Left kidney (tissue), 8 donors: ENCODE data around the gene PLA2G2F. TPM values are rescaled to one million over a fixed set of nuclear protein-coding genes. Genes with fewer than 3 reads are reported as not detected.

Source experiments
- DNase-seq: peaks from one replicate; pipeline ENCODE4 v3.0.0-alpha.2; 2013
- long read RNA-seq, 8 donors: transcript quantifications; one replicate each; lab custom pipeline, GENCODE V29; 2026
- polyA plus RNA-seq: library from polyadenylated mRNA; unstranded; fragments of 120-200 nt; gene quantifications from one replicate; pipeline ENCODE4 v1.2.1, GENCODE V29; 2013; ENCODE audit not compliant: insufficient read length

The PLA2G2F gene, protein sequence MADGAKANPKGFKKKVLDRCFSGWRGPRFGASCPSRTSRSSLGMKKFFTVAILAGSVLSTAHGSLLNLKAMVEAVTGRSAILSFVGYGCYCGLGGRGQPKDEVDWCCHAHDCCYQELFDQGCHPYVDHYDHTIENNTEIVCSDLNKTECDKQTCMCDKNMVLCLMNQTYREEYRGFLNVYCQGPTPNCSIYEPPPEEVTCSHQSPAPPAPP
- 0.37 TPM for polyA plus RNA-seq
- long read RNA-seq, donor 1, full-length matches to known transcripts, result 1 of 1 reads
- long read RNA-seq, donor 1, partial matches to known transcripts, result 0 of 1 reads
- long read RNA-seq, donor 1, other reads (novel, unspliced or antisense), result 0 of 1 reads
- long read RNA-seq, donor 2, result 0 reads
- long read RNA-seq, donor 3, result 0 reads
- long read RNA-seq, donor 4, result 0 reads
- long read RNA-seq, donor 5, result 0 reads
- long read RNA-seq, donor 6, partial matches to known transcripts, result 0 of 1 reads
- long read RNA-seq, donor 6, other reads (novel, unspliced or antisense), result 0 of 1 reads
- long read RNA-seq, donor 7, result 0 reads
- long read RNA-seq, donor 8, partial matches to known transcripts, result 0 of 1 reads
- long read RNA-seq, donor 8, other reads (novel, unspliced or antisense), result 0 of 1 reads

DNA sequence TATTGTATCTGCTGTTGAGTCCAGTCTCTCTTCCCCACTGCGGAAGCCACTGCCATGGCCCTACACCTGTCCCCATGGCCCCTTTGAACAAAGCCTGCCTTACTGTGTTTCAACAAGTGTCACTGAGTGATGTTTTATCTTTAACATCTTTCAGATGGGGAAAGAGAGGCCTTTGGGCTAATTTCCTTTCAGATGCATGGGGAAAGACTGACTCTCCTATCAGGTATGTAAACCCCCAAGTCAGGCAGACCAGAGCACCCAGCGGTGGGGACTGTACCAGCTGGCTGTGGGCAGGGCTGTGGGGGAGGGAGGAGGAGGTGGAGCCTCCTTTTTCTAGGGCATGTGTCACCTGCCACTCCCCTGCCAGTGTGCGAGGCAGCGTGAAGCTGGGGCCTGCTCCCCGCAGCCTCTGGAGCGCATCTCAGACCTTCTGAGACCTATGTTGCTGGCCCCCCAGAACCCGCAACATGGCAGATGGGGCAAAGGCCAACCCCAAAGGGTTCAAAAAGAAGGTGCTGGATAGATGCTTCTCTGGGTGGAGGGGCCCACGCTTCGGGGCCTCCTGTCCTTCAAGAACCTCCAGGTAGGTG lies at the start of gene PLA2G2F:
Gene PLA2G2F (plus strand): TSS at position 363 of the 590 bp plus-strand sequence. CDS start 105 bp downstream, at position 468.
- DNase-seq, result no peak

- no peak for DNase-seq
Measured at GRCh38 chr1:20089328-20090077, 49.6 kb upstream of the PLA2G2F start.

DNA sequence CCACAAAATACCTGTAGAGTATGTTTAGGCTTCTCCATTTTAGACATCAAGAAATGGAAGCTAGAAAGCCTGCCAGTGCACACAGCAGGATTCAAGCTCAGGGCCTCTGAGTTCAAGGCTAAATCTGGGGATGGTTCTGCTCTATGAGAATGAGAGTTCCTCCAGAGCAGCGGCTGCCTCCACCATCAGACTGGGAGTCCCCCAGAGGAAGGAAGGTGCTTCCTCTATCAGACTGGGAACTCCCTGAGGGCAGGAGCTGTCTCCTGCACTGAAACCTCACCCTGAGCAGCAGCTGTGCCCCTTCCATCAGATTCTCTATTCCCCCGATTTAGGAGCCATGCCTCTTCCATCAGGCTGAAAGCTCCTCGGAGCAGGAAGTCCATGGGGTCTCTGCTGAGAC lies 49.0 kb upstream of the PLA2G2F start:
- DNase-seq, result no peak

DNA sequence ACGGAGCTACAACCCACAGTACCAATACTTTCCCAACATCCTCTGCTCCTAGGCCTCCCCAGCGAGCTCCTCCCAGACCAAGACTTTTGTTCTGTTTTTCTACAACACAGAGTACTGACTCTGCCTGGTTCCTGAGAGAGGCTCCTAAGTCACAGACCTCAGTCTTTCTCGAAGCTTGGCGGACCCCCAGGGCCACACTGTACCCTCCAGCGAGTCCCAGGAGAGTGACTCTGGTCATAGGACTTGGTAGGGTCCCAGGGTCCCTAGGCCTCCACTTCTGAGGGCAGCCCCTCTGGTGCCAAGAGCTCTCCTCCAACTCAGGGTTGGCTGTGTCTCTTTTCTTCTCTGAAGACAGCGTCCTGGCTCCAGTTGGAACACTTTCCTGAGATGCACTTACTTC lies 48.5 kb upstream of the PLA2G2F start:
- DNase-seq, result no peak

GRCh38 chr1:20093303-20093702 lies 45.8 kb upstream of the PLA2G2F start:
- DNase-seq, result no peak

GRCh38 chr1:20093940-20094391 lies 45.2 kb upstream of the PLA2G2F start:
- no peak for DNase-seq

DNA sequence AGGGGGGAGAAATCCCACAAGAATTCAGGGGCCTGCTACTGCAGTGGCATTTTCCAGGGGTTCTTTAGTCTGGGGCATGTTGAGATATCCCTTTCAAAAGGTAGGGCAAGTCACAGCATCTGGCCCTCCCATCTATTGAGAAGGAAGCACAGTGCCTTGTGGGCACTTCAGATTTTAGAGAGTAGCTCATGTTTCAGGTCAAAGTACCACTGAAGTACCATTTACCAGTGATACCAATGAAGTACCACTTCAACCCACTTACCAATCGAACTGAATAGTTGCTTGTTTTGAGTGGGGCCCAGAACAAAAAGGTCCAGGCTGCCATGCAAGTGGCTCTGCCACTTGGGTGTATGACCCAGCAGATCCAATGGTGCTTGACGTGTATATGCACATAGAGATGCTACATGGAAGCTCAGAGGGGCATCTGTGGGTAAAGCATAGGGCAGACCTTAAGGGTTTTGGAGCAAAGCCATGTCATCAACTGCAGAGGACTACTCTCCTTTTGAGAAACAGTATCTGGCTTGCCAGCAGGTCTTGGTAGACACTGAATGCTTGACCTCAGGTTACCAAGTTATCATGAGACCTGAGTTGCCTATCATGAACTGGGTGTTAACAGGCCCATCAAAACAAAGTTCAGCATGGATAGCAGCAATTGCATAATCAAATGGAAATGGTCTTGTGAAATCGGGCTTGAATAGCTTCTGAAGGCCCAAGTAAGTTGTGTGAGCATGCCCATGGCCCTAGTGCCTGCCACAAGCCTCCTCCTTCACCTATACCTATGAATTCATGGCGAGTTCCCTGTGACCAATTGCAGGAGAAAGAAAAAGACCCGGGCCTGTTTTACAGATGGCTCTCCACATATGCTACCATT lies 43.3 kb upstream of the PLA2G2F start:
- DNase-seq, result no peak

DNA sequence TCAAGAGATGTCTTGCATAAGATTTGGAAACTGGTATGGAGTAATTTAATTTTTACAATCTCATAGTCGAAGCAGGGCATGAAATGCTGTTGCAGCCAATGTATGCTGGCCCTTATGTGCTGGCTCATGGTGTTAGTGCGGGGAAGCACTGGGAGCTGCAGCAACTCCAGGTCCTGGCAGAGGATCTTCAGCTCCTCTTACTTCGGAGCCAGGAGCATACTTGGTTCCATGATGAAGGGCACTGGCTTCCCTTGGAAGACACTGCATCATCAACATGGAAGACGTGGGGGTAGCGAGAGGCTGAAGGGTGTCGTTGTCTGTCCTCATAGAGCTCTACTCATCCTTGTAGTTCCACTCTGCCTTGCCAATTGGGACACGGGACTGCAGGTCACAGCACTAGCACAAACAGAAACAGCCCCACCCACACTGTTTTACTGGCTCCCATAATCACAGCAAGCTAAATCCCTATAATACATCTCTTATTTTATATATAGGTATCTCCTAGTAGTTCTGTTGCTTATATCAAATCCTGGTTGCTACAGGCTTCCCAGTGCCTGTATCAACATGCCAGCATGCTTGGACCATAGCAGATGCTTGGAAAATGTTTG lies 42.2 kb upstream of the PLA2G2F start:
- DNase-seq, result no peak

GRCh38 chr1:20099533-20099932 lies 39.6 kb upstream of the PLA2G2F start:
- no peak for DNase-seq

GRCh38 chr1:20100632-20101355 lies 38.3 kb upstream of the PLA2G2F start:
- DNase-seq, result peak; percentile 28

DNA sequence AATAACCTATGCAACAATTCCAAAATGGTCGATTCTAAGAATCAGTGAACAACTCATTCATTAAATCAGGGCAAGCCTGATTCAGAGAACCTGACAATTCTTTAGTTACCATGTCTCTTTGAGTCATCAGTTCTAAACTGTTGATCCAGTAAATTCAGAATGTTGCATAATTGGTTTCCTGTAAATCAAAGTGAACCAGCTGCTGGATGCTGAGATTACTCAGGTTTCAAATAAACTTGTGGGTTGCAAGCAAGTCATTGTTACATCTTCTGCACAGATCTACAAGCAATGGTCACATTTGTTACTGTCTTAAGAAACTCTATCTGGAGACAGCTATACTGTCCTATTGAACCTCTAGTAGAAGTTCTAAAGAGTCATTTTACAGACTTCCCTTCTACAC lies 36.2 kb upstream of the PLA2G2F start:
- DNase-seq, result no peak

DNA sequence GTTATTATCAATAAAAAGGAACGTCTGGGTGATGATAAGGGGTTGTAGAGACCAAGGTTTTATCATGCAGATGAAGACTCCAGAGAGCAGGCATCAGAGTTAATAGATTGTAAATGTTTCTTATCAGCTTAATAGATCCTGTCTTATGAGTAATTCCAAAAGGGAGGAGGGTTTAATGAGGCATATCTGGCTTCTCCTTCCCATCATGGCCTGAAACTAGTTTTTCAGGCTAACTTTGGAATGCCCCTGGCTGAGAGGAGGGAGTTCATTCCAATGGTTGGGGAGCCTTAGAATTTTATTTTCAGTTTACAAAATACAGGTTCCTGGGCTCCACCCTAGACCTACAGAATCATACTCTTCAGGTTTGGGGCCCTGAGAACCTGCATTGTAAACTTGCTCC lies 33.3 kb upstream of the PLA2G2F start:
- no peak for DNase-seq

GRCh38 chr1:20107351-20107750 lies 31.8 kb upstream of the PLA2G2F start:
- DNase-seq, result no peak

DNA sequence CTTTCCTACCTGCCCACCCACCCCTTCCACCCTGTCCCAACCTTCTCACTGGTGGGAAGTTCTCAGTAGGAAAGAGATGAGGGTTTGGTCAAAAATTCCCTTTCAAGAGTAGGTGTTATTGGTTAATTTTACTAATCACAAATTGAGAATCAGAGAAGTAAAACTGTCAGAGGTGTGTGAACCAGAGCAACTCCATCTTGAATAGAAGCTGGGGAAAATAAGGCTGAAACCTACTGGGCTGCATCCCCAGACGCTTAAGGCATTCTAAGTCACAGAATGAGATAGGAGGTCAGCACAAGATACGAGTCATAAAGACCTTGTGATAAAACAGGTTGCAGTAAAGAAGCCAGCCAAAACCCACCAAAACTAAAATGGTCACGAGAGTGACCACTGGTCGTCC lies 31.3 kb upstream of the PLA2G2F start:
- DNase-seq, result no peak

DNA sequence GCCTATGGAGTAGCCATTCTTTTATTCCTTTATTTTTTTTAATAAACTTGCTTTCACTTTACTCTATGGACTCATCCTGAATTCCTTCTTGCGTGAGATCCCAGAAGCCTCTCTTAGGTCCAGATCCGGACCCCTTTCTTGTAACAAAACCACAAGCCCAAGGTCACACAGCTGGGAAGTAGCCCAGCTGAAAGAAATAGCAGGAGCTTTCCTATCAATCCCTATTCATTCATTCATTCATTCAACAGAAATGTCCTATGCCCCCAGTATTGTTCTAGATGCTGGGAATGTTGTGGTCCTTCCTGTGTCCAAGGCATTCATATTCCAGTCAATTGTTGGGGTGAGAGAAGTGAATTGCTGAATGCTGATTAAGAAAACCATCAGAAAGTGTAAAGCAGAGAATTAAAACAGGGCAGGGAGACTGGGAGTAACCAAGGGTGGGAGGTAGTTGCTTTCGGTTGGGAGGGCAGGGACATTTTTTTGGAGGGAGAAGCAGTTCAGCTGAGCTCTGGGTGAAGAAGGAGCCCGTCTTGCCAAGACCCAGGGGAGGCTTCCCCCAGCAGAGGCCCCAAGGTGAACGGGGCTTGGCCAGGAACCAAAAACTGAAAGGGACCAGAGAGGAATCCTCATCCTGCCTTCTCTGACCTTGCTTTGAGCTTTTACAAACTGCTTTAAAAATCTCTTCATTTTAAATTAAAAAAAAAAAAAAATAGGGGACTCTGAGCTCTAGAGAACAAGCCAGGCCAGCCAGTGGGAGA lies 30.6 kb upstream of the PLA2G2F start:
- DNase-seq, result no peak

GRCh38 chr1:20109223-20109856 lies 29.8 kb upstream of the PLA2G2F start:
- no peak for DNase-seq

- DNase-seq, result no peak
Measured at GRCh38 chr1:20110679-20111078, 28.4 kb upstream of the PLA2G2F start.

DNA sequence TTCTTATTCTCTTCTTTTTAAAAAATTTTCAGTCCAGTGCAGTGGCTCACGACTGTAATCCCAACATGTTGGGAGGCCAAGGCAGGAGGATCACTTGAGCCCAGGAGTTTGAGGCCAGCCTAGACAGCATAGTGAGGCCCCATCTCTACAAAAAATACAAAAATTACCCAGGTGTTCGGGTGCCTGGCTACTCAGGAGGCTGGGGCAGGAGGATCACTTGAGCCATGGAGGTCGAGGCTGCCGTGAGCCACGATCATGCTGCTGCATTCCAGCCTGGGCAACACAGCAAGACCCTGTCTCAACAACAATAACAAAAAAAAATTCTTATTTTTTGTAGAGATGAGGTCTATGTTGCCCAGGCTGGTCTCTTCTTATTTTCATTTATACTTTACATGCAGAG lies 27.7 kb upstream of the PLA2G2F start:
- DNase-seq, result no peak
